NCI-H748 treated with DMSO at 0.1 percent for 48 hours (cell line): ENCODE measurements around the gene IFNL3.

ENCODE experiments used
- DNase-seq: peaks from one replicate; lab custom pipeline; 2025; lab: John Stamatoyannopoulos, UW

IFNL3 gene

DNA sequence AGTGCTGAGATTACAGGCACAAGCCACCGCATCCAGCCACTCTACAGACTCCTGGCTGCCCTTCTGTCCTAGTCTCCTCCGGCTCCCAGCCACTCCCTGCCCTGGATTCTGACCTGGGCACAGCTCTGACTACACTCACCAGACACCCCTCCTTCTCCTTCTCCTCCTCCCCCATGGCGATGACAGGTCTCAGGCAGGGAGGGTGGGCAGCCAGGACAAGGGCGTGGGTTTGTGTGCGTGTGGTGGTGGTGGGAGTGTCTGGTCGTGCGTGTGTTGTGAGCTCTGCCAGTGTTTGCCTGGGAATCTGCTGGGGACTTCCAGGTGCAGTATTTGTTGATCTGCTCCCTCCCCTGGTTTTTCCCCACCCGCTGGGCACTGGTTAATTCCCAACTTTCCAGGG is 51.0 kb downstream of the IFNL3 start:
- DNase-seq: no peak
